HPDE6-E6E7 (cell line): Measurements from ENCODE around the gene DDX11.
A peak's percentile ranks its signal among the peaks of the same experiment; 100 is the strongest.
"Not testable (repeated sequence)": the region's sequence is repeated elsewhere in the genome, so short reads cannot be mapped to it uniquely, and the experiment has no call there.

Experiments used
- DNase-seq: peaks from one replicate; pipeline ENCODE4 v3.0.0; 2011; ENCODE audit warnings: missing footprints; ENCODE audit errors: extremely low spot score

DDX11 gene

DNA sequence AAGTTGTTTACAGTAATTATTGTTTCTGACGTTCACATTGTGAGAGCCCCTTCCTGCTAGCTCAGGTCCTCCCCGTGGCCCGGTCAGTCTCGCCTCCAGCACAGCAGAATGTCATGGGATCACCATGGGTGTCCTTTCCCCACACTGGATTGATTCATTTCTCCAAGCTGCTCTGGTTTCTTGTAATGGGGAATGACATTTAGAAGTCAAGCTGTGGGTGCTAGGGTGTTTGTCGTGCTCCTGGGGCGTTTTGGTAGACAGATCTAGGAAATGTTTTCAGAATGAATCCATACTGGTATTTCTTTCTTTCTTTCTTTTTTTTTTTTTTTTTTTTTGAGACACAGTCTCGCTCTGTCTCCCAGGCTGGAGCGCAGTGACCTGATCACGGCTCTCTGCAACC, 25.1 kb downstream of the DDX11 start:
- not testable (repeated sequence) for DNase-seq

DNA sequence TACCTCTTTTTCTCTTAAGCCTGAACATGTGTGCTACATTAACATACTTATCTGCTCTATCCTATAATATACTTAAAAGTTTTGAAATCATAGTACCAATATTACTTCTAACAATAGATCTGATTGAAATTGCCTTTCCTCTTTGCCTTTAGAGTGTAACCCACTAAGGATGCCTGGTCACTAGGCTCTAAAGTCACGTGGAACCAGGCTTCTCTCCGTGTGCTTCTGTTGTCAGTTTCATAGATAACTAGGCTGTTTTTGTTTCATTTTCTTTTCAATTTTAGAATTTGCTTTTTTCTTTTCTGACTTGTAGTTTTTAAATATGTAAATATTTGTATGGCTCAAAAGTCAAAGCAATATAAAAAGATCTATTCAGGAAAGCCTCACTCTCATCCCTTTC, 25.8 kb downstream of the DDX11 start:
- DNase-seq = not testable (repeated sequence)

DNA sequence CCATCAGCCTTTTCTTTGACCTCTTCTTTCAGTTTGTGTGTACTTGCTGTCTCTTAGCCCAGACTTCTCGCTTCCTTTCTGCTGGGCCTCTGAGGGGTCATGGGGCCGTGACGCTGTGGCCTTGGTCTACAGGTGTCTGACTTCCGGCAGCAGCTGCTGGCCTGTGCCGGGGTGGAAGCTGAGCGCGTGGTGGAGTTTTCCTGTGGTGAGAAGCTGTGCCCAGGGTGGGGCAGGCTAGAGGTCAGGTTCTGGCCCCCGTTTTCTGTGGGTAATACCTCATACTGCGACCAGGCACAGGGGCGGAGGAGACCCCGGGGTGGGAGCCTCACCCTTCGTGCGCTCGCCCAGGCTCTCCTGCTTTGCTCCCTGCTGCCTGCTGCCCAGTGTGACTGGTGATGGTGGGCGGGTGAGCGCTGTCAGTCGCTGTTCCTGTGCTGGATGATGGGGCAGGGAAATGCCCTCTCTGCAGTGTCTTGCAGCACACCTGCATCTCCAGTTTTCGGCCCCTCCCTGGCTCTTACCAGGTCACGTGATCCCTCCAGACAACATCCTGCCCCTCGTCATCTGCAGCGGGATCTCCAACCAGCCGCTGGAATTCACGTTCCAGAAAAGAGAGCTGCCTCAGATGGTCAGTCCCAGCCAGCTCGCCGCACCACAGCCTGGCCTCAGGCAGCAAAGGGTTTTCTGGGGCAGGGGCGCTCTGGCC, 27.0 kb downstream of the DDX11 start:
- not testable (repeated sequence) for DNase-seq

DNA sequence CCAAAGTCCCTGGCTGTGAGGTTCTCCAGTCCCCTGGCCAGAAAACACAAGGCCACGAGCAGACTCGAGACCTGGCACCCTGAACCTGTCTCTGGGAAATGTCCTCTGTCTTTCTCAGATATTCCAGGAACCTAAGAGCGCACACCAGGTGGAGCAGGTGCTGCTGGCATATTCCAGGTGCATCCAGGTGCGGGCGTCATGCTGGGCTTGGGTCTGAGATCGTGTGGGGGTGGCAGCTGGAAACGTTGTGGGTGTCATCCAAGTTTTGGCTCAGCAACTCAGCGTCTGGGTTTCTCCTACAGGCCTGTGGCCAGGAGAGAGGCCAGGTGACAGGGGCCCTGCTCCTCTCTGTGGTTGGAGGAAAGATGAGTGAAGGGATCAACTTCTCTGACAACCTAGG, 28.5 kb downstream of the DDX11 start:
- DNase-seq = not testable (repeated sequence)

DNA sequence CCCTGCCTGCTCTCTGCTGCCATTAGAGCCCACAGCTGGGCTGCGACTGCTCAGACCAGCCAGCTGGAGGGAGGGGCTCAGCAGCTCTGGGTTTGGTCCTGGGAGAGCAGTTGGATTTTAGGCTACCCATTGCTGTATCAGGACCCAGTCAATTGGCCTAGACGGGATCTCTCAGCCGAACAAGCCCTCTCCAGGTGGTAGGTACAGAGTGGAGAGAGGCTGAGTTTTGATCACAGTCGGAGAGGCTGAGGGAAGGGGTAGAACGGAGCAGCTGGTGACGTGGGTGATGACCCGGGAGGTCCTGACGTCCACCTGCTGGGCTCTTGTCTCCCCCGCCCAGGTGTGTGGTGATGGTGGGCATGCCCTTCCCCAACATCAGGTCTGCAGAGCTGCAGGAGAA, 28.9 kb downstream of the DDX11 start:
- not testable (repeated sequence) for DNase-seq

DNA sequence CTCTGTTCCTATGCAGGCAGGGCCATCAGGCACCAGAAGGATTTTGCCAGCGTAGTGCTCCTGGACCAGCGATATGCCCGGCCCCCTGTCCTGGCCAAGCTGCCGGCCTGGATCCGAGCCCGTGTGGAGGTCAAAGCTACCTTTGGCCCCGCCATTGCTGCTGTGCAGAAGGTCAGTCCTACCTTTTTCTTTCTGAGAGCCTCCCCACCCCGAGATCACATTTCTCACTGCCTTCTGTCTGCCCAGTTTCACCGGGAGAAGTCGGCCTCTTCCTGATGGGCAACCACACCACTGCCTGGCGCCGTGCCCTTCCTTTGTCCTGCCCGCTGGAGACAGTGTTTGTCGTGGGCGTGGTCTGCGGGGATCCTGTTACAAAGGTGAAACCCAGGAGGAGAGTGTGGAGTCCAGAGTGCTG, 29.9 kb downstream of the DDX11 start:
- DNase-seq = peak; percentile 58

DNA sequence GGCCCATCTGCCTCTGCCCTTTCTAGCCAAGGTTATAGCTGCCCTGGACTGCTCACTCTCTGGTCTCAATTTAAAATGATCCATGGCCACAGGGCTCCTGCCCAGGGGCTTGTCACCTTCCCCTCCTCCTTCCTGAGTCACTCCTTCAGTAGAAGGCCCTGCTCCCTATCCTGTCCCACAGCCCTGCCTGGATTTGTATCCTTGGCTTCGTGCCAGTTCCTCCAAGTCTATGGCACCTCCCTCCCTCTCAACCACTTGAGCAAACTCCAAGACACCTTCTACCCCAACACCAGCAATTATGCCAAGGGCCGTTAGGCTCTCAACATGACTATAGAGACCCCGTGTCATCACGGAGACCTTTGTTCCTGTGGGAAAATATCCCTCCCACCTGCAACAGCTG, 30.6 kb downstream of the DDX11 start:
- DNase-seq = not testable (repeated sequence)

DNA sequence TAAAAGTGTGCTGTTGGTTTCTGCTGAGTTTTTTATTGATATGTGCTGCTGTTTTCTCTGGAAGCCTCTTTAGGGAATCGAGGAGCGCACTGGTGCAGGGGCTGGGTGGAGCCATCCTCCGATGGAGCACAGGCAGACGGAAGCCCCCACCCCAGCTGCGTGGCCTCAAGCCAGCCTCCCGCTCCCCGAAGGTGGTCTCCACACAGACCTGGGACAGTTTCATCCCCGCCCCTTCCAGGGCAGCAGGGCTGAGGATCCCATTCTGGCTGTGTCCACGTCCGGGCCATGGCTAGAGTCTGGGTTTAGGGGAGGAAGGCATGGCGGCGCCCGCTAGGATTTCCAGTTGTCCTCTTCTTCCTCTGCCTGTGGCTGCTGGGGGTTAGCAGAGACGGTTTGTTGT, 31.1 kb downstream of the DDX11 start:
- not testable (repeated sequence) for DNase-seq

DNA sequence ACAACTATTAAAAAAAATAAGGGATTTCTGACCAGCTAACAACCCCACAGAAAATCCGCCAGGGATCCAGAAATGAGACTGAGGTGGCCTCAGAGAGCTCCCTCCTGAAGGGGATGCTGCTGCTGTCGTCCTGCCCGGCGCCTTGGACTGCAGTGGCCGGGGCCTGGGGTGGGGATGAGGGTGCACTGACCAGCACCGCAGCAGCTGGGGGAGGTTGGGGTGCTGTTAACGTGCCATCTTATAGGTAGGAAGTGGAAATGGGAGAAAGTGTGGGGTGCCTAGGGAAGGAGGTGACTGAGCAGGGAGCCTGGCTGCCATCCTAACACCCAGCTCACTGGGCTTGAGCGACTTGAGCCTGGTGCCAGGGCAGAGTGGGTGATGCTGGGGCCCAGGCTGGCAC, 32.0 kb downstream of the DDX11 start:
- DNase-seq = no peak

DNA sequence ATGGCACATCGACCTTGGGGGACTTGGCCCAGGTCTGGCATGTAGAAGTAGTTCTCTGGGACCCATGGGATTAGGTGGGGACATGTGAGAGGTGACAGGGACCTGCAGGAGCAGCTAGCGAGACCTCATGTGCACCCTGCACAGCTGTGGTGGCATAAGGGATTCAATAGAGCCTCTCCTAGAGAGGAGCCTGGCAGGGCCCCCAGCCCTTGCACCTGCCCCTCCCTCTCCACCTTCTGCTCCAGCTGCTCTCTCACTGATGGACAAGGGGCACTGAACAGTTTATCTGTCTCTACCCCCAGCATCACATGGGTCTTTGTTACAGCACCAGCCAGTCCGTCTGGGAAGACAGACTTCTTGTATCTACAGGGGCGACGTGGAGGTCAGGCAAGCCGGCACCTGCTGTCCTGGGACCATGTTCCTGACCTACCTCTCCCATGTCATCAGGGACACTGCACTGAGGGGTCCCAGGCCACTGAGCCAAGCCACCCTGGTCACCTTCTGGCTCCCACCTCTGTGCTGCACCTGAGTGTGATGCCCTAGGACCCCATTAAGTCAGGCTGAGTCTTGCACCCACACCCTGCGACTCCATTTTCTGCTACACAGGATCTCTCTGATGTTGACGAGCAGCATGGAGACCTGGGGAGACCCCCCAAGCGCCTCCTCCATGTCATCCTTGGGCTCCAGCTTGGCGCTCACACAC, 32.6 kb downstream of the DDX11 start:
- no peak for DNase-seq

DNA sequence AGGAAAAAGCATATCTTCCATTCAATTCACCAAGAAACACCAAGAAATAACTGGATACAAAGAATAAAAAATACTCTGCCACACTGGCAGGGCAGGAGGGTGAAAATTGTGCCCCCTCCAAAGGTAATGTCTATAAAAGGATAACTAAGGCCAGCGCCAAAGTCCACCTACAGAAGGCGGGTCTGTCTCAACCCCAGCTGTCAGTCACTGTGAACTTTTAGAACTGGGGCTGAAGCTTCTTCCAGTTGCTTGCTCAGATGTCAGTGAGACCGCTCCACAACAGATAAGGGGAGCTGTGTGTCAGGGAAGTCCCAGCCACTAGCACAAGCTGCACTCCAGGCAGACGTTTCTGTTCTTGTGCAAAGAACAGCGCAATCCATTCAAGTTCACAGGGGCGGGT, 36.1 kb downstream of the DDX11 start:
- not testable (repeated sequence) for DNase-seq

DNA sequence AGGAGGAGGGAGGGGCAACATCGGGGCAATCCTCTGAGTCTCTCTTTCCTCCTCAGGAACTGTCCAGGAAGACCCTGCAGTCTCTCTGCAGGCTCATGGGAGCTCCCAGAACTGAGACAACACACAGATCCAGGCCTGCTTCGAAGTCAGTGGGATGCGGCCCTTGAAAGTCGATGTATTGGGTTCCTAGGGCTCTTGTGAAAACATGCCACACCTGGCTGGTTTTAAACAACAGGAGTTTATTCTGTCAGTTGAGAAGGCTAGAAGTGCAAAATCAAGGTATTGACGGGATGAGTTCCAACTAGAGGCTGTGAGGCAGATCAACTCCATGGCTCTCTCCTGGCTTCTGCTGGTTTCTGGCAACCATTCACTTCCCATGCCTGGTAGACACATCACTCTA, 36.6 kb downstream of the DDX11 start:
- DNase-seq = not testable (repeated sequence)

DNA sequence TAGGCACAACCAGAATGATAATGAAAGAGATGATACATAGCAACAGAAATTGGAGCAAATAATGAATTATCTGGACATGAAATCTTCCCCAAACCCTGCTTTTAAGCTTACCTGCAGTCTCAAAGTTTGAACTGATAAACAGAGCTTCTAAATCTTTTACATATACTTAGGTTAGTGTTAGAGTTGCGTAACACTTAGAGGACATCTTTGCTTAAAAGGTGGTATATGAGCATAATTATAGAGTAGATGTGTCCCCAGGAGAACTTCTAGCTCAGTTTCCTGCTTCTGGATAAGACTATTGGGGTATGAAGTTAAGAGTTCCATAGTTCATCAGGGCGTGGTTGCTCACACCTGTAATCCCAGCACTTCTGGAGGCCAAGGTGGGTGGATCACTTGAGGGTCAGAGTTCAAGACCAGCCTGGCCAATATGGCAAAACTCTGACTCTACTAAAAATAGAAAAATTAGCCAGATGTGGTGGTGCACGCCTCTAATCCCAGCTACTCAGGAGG, 41.5 kb downstream of the DDX11 start:
- DNase-seq = not testable (repeated sequence)

DNA sequence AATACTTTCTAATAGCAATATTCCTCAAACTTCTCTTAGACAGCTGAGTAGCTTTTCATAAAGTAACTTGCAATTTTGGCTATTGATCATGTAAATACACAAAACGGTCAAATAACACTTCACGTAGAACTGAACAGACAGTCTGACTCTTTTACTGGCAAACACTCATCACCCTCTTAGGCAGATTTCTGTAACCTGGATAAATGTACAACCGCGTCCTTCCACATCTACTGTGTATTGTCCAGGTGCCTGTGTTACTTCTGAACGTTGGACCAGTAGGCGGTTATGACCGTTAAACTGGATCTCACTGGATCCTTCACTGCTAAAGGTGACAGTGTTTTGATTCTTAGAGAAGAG, 43.2 kb downstream of the DDX11 start:
- DNase-seq = not testable (repeated sequence)

DNA sequence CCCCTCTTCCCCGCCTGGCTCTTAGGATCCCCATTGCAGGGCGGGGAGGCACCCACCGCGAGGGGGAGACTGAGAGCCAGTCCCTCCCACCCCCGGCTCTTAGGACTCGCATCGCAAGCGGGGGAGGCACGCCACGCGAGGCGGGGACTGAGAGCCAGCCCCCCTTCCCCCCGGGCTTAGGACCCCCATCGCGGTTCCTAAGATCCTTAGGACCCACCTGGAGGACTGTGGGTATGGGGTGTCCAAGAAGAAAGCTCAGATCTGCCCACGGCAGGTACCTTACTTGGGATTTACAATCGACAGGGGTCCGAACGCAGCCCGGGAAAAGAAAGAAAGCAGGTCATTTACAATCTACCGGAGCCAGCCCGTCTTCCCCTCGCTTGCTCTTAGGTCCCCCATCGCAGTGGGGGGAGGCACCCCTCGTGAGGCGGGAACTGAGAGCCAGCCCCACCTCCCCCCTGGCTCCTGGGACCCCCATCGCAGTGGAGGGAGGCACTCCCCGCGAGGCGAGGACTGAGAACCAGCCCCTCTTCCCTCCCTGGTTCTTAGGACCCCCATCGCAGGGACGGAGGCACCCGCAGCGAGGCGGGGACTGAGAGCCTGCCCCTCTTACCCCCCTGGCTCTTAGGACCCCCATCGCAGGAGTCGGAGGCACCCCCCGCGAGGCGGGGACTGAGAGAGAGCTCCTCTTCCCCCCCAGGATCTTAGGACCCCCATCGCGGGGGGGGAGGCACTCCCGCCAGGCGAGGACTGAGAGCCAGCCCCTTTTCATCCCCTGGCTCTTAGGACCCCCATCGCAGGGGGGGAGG, 43.7 kb downstream of the DDX11 start:
- no peak for DNase-seq

DNA sequence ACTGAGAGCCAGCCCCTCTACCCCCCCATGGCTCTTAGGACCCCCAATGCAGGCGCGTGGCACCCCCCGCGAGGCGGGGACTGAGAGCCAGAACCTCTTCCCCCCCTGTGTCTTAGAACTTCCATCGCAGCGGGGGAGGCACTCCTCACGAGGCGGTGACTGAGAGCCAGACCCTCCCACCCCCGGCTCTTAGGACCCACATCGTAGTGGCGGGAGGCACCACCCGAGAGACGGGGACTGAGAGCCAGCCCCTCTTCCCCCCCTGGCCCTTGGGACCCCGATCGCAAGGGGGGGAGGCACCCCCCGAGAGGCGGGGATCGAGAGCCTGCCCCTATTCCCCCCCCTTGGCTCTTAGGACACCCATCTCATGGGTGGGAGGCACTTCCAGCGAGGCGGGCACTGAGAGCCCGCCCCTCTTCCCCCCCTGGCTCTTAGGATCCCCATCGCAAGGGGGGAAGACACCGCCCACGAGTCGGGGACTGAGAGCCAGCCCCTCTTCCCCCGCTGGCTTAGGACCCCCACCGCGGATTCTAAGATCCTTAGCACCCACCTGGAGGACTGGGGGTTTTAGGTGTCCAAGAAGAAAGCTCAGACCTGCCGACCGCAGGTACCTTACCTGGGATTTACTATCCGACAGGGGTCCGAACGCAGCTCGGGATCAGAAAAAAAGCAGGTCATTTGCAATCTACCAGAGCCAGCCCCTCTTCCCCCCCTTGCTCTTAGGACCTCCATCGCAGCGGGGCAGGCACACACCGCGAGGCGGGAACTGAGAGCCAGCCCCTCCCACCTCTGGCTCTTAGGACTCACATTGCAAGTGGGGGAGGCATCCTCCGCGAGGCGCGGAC, 44.9 kb downstream of the DDX11 start:
- DNase-seq = no peak

DNA sequence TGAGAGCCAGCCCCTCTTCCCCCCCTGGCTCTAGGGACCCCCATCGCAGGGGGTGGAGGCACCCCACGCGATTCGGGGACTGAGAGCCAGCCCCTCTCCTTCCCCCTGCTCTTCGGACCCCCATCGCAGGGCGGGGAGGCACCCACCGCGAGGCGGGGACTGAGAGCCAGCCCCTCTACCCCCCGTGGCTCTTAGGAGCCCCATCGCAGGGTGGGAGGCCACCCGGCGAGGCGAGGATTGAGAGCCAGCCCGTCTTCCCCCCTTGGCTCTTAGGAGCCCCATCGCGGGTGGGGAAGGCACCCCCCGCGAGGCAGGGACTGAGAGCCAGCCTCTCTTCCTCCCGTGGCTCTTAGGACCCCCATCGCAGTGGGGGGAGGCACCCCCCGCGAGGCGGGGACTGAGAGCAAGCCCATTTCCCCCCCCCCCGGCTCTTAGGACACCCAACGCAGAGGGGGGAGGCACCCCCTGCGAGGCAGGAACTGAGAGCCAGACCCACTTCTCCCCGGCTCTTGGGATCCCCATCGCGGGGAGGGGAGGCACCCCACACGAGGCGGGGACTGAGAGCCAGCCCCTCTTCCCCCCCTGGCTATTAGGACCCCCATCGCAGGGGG, 45.6 kb downstream of the DDX11 start:
- DNase-seq = no peak

DNA sequence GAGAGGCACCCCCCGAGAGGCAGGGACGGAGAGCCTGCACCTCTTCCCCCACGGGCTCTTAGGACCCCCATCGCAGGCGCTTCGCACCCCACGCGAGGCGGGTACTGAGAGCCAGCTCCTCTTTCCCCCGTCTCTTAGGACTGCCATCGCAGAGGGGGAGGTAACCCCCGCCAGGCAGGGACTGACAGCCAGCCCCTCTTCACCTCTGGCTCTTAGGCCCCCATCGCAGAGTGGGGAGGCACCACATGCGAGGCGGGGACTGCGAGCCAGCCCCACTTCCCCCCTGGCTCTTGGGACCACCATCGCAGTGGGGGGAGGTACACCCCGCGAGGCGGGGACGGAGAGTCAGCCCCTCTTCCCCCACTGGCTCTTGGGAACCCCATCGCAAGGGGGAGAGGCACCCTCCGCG, 46.1 kb downstream of the DDX11 start:
- no peak for DNase-seq

DNA sequence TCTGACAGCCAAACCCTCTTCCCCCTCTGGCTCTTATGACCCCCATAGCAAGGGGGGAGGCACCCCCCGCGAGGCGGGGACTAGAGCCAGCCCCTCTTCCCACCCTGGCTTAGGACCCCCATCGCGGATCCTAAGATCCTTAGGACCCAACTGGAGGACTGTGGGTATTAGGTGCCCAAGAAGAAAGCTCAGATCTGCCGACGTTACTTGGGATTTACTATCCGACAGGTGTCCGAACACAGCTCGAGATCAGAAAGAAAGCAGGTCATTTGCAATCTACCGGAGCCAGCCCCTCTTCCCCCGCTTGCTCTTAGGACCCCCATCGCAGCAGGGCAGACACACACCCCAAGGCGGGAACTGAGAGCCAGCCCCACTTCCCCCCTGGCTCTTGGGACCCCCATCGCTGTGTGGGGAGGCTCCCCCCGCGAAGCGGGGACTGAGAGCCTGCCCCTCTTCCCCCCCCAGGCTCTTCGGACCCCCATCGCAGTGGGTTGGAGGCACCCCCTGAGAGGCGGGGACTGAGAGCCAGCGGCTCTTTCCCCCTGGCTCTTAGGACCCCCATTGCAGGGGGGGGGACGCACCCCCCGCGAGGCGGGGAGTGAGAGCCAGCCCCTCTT, 46.8 kb downstream of the DDX11 start:
- DNase-seq = no peak

DNA sequence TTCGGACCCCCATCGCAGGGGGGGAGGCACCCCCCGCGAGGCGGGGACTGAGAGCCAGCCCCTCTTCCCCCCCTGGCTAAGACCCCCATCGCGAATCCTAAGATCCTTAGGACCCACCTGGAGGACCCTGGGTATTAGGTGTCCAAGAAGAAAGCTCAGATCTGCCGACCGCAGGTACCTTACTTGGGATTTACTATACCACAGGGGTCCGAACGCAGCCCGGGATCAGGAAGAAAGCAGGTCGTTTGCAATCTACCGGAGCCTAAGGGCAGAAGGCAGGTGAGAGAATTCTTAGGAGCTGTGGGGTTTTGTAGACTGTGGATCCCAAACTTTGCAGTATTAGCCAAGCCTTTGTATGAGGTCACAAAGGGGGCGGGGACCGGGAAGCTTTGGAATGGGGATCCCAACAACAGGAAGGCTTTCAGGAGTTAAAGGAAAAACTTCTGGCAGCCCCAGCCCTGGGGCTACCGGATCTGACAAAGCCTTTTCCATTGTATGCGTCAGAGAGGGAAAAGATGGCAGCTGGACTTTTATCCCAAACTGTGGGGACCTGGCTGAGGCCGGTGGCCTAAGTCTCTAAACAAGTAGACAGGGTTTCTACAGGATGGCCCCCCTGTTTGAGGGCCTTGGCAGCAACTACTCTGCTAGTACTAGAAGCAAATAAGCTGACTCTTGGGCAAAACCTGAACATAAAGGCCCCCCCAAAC, 47.5 kb downstream of the DDX11 start:
- DNase-seq = not testable (repeated sequence)
